Activated CD4-positive, CD25-positive, alpha-beta regulatory T cell treated with anti-CD3 and anti-CD28 coated beads, Interleukin-2, amount 50 U/mL, for 16 hours (primary cell): ENCODE measurements around the gene PAPLN.
"Not testable (repeated sequence)": the region's sequence is repeated elsewhere in the genome, so short reads cannot be mapped to it uniquely, and the experiment has no call there.

Experiments used
- DNase-seq: peaks from one replicate; pipeline ENCODE4 v3.0.0-alpha.2; 2020; ENCODE audit warnings: low read depth, low spot score

Gene PAPLN, protein sequence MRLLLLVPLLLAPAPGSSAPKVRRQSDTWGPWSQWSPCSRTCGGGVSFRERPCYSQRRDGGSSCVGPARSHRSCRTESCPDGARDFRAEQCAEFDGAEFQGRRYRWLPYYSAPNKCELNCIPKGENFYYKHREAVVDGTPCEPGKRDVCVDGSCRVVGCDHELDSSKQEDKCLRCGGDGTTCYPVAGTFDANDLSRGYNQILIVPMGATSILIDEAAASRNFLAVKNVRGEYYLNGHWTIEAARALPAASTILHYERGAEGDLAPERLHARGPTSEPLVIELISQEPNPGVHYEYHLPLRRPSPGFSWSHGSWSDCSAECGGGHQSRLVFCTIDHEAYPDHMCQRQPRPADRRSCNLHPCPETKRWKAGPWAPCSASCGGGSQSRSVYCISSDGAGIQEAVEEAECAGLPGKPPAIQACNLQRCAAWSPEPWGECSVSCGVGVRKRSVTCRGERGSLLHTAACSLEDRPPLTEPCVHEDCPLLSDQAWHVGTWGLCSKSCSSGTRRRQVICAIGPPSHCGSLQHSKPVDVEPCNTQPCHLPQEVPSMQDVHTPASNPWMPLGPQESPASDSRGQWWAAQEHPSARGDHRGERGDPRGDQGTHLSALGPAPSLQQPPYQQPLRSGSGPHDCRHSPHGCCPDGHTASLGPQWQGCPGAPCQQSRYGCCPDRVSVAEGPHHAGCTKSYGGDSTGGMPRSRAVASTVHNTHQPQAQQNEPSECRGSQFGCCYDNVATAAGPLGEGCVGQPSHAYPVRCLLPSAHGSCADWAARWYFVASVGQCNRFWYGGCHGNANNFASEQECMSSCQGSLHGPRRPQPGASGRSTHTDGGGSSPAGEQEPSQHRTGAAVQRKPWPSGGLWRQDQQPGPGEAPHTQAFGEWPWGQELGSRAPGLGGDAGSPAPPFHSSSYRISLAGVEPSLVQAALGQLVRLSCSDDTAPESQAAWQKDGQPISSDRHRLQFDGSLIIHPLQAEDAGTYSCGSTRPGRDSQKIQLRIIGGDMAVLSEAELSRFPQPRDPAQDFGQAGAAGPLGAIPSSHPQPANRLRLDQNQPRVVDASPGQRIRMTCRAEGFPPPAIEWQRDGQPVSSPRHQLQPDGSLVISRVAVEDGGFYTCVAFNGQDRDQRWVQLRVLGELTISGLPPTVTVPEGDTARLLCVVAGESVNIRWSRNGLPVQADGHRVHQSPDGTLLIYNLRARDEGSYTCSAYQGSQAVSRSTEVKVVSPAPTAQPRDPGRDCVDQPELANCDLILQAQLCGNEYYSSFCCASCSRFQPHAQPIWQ

DNA sequence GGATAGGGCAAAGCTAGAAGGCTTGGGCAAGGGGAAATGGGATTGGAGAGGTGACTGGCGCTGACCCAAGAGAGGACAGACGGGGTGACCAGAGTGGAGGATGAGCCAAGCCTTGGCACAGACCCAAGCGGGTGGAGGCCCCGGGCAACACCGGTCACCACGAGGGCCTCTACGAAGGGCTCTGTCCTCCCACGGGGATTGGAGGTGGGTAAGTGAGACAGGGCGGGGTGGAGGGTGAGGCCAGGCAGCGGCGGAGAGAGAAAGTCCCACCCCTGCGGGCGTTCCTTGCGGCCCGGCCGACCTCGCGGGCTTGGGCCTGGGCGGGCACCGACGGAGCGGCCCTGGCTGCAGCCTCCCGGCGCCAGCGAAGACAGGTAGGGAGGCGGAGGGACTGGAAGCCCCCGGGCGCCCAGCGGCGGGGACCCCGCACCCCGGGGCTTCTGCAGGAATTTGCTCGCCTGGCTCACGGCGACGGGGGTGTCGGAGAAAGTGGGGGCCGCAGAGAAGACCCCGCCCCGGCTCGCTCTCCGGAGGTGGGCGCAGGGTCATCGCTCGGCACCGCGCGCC lies at the start of gene PAPLN:
PAPLN (plus strand) TSS at position 288 of the 567 bp plus-strand sequence. CDS start 2,273 bp downstream, outside the sequence.
- no peak for DNase-seq

DNA sequence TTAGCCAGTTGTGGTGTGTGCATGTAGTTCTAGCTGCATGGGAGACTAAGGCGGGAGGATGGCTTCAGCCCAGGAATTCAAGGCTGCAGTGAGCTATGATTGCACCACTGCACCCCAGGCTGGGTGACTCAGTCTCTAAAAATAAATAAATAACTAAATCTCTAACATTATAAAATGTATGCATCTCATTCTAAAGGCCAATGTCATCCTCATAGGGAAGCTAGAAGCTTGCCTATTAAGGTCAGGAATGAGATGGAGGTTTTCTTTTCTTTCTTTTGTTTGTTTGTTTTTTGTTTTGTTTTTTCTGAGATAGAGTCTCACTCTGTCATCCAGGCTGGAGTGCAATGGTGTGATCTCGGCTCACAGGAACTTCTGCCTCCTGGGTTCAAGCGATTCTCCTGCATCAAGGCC lies 48.8 kb upstream of the PAPLN start:
- DNase-seq = no peak

DNA sequence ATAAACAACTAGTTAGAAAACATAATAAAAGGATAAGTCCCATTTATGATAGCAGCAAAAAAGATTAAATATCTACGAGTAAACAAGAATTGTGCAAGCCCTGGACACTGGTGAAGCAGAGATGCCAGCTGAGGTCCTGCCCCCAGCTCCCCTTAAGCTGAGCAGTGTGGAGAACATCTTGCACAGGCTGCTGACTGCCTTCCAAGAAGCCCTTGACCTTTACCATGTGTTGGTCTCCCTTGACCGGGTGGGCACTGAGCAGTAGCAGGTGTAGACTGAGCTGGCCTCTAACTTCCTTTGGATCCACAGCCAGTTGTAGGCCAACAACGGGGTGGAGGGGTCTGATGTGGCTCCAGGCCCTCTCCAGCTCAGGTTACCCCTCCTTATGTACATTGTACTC lies 47.7 kb upstream of the PAPLN start:
- no peak for DNase-seq

DNA sequence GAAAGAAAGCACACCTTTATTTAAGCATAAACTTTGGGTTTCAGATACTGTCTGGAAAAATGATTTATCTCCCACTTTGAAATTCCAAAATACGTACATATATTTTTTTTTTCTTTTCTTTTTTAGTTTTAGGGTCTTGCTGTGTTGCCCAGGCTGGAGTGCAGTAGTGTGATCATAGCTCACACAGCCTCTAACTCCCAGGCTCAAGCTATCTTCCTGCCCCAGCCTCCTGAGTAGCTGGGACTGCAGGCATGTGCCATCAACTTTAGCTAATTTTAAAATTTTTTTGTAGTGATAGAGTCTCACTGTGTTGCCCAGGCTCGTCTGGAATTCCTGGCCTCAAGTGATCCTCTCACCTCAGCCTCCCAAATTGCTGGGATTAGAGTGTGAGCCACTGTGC lies 45.9 kb upstream of the PAPLN start:
- DNase-seq = no peak

DNA sequence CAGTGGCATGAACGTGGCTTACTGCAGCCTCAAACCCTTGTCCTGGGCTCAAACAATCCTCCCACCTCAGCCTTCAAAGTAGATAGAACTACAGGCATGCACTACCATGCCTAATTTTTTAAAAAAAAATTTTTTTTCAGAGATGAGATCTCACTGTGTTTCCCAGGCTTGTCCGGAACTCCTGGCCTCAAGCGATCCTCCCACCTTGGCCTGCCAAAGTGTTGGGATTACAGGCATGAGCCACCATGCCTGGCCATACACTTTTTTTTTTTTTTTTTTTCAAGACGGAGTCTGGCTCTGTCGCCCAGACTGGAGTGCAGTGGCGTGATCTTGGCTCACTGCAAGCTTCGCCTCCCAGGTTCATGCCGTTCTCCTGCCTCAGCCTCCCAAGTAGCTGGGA lies 43.0 kb upstream of the PAPLN start:
- DNase-seq = not testable (repeated sequence)

DNA sequence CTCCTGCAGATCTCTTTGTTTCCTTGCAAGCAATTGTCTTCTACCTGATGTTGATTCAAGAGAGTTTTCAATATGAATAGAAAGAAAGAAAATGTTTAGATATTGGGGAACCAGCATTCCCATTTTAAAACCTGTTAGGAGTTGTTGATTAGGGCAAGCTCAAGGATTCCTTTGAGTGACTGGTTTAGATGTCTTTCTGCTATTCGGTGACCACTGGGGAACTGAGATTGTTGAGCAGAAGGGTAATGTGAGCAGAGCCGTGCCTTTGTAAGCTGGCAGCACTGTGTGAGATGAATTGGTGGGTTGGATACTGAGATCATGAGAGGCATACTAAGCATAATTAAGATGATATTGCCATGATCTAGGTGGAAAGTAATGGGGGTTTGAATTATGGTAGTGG lies 39.1 kb upstream of the PAPLN start:
- no peak for DNase-seq

DNA sequence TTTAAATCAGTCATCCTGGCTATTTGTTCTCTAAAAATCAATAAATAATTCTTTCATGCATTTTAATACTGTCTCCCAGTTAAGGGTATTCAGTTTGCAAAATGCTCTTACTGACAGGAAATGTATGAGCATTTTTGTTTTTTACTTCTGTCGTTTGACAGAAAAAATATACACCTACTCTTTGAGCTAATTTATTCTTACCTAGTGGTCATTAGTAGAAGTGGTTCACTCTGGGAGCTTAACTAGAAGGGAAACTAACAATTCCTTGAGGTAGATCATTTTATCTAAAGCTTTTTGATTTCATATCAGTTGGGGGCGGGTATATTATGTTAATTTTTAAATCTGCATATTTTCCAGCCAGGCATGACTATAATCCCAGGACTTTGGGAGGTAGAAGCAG lies 33.8 kb upstream of the PAPLN start:
- DNase-seq = no peak

DNA sequence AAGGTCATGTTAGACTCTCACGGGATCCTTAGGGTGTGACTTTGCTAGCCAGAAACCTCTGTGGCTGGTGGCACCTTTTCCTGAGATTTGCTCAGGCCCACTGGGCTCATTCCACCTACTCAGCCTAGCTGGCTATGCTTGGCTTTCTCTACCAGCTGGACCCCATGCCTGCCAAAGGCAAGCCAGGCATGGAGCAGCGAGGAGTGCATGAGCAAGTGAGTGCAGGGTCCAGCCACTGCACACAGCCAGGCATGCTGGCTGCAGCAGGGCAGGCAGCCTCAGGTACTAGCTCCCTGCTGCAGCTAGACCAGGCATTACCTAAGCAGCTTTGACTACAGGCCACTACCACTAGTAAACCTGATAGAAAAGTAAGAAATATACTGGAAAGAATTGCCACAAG lies 29.7 kb upstream of the PAPLN start:
- no peak for DNase-seq

DNA sequence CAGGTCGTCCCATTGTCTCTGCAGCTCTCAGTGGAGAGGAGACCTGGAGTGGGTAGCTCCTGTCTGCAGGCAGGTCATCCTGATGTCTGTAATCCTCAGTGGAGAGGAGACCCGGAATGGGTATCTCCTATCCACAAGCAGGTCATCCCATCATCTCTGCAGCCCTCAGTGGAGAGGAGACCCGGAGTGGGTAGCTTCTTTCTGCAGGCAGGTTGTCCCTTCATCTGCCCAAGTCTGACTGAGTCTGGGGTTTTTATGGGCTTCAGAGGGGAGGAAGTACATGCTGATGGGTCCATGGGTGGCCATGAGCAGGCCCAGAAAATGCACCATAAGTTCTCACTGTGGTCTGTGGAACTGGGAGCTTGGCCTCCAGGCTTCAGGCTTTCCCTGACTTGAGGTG lies 28.9 kb upstream of the PAPLN start:
- no peak for DNase-seq

DNA sequence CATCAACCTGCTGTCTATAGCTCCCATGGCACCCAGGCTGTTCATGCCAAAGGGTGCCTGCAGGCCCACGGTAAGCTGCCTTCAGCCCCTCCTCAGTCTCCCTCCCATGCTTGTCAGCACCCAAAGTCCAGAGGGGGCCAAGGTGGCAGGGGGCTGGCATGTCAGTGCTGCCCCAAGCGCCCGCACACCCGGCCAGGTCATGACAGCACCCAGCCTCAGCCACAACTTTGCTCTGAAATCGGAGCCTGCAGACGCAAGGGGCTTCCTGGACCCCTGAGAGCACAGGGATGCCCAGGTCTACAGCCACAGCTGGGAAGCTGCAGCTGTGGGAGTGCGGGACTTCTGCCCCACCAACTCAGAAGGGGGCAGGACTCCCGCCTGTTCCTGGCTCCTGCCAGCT lies 28.5 kb upstream of the PAPLN start:
- no peak for DNase-seq

DNA sequence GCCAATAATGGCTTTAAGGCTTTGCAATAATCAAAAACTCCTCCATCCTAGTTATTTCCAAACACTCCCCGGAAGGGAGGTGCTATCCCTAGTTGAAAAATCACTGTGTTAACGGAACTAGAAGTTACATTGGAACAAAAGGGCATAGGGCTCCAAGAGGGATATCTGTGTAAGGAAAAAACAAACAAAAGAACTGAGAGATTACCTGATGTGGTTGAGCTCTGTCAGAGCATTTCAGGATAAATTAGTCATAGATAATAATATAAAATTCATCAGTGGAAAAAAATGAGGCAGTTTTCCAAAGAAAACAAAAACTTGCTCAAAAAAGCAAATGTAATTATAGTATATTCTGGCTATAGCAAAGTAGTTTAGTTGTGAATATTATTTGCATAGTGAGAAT lies 27.4 kb upstream of the PAPLN start:
- no peak for DNase-seq

DNA sequence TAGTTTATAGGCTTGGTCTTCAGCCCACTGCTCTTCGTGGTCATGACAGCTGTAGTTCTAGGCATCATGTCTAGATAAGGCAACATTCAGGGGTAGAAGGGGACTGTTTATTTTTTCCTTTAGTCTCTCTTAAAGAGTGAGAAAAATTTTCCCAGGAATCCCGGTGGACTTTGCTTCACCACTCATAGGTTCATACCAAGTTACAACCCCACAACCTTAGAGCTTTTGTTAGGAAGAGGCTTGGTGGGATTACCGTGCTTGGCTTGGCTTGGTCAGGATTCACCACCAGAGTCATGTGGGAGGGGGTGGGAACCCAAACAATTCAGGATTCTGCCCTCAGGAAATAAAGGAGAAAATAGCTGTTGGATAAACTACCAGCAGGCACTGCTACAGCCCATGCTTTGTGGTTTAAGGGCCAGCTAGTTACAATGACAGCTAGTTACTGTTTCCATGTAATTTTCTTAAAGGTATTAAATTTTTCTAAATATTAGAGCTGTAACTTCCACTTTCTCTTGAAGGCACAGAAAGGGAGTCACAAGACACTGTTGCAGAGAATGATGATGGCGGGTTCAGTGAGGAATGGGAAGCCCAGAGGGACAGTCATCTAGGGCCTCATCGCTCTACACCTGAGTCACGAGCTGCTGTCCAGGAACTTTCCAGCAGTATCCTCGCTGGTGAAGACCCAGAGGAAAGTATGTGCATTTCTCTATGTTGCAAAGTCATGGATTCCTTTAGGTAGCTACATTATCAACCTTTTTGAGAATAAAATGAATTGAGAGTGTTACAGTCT lies 25.9 kb upstream of the PAPLN start:
- DNase-seq = no peak

DNA sequence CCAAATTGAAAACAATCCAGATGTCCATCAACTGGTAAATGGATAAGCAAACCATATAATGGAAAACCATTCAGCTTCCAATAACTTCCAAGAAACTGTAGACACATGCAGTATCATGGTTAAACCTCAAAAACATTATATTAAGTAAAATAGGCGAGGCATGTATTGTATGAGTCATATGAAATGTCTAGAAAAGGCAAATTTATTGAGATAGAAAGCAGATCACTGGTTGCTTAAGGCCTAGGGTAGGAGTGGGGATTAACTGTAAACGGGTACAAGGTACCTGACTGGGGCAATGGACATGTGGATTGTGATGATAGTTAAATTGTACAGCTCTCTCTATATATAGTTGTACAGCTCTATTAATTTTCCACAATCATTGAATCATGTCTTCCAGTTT lies 21.3 kb upstream of the PAPLN start:
- no peak for DNase-seq

DNA sequence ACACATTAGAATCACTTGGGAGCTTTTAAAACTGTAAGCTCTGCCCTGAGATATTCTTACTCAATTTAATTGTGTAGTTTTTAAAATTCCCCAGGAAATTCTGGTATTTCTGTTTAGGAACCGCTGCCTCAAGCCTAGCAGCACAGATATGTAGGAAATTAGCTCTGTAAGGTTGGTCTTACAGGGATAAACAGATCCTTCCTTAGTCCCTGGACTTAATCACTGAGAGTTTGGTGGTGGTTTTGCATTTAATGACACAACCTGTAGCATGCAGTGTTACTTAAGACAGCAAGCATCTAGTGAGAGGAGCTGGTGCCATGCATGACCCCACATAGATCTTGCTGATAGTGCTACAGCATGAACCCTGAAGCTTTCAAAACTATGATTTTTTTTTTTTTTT lies 19.9 kb upstream of the PAPLN start:
- DNase-seq = no peak

DNA sequence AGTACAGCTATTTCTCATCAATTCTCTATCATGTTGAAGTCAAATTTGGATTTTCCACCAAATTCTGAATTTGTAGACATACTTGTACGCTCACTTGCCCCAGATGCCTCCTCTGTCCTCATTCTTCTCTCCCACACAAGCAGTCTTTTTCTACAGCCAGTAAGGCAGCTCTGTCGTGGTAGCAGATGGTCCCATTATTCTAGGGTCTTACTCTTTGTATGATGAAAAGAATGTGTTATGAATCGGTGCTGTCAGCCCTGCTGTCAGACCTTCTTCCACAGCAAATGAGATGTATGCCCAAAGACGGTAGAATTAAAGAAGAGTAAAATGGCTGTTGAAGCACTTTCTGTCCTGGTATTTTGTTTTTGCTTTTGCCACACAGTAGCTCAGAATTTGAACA lies 17.2 kb upstream of the PAPLN start:
- DNase-seq = no peak

DNA sequence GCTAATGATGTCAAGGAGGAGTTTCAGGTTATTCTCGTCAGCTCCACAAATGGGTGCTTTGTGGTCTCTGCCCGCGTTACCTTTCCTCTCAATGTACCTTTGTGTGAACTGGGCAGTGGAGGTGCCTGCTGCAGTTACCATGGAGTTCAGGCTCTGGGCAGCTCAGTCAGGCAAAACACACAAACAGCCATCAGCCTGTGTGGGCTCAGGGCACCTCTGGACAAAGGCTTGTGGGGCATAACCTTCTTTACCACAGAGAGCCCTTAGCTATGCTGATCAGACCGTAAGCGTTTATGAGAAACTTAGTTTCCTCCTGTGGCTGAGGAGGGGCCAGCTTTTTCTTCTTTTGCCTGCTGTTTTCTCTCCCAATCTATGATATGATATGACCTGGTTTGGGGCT lies 16.7 kb upstream of the PAPLN start:
- no peak for DNase-seq

DNA sequence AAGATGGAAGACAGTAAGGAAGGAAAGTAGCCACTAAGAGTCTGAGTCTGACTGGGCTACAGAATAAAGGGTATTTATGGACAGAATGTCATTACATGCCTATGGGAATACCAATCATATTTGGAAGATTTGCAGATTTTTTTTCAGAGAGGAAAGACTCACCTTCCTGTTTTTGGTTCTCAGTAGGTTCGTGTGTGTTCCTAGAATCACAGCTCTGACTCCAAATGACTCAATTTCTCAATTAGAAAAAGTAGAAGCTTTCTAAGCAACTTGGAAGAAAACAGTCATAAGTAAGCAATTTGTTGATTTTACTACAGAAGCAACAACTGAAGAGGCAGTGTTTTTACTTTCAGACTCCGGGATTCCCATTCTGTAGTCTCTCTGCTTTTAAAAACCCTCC lies 15.4 kb upstream of the PAPLN start:
- no peak for DNase-seq

DNA sequence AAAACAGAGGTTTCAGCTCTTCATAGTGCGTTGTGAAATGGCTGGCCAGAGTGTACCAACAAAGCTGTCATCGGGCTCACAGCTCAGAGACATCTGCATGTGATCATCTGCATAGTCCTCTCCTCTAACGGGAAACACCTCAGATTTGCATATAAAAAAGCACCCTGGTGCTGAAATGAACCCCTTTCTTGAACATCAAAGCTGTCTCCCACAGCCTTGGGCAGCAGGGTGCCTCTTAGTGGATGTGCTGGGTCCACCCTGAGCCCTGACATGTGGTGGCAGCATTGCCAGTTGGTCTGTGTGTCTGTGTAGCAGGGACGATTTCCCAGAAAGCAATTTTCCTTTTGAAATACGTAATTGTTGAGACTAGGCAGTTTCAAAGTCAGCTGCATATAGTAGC lies 14.3 kb upstream of the PAPLN start:
- DNase-seq = no peak

DNA sequence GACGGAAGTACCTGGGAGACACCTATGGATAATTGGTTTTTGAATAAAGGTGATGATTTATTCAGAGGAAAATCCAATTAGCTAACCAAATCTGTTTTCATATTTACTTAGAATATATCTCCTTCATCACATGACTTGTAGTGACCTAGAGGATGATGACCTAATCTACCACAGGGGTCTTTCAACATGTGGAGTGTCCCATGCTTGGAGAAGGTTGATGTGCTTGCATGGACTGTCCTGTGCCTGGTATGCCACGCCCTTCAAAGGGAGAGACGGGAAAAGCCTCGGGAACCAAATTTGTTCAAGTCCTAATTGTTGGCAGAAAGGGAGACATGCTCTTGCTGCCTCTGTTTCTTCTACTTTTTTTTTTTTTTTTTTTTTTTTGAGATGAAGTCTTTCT lies 11.8 kb upstream of the PAPLN start:
- no peak for DNase-seq

DNA sequence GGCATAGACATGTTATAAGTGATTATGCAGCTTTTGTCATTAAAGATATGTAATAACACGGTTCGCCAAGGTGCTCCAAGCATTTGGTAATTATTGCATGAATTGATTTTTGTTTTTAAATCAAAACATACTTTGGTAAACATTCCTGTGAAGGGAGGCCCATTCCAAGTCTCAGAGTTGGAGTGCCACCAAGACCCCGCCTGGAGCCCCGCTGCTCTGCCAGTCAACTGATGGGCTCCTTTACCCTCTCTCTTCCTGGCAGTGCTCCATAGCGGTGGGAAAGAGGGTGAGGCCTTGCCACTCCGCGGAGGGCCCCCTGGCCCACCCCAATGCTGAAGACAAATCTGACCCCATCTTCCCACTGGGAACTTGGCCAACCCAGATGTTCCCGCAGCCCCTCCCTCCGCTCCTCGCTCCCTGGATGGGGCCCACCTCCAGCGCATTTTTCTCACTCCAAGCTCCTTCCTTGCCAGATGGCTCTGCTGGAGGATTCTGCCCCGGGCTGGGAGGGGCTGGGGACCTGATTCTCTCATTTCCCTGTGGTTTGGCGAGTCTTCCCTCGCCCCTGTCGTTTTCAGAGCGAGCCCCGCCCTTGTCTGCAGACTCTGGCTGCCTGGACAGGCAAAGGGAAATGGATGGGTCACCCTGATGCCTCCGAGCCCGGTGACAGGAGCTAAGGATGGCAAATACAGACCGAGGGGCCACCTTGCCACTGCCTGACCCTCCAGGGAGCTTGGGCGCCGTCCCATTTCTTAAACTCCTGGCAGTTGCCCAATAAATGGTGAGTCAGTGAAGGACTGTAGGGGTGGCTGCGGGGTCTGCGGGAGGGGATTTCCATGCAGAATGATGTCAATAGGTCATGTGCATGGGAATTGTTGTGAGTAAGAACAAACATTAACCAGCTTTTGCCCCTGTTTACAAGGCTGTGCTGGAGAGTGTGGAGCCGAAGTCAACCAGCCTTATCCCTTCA lies 9.2 kb upstream of the PAPLN start:
- no peak for DNase-seq
